Measurements from ENCODE around the gene TANC1.
A peak's percentile ranks its signal among the peaks of the same experiment; 100 is the strongest.

Gene TANC1

GRCh38 chr2:158994920-158995676 is 26.7 kb downstream of the TANC1 start:
- peak; percentile 49 for DNase-seq (ENCODE audit: low read depth)

GRCh38 chr2:158995677-158996049 is 27.2 kb downstream of the TANC1 start:
- no peak for DNase-seq (ENCODE audit: low read depth)

- DNase-seq (ENCODE audit: low read depth), result no peak
Observed at GRCh38 chr2:158996378-158996993, 28.0 kb downstream of the TANC1 start.

GRCh38 chr2:158997037-158997790 is 28.8 kb downstream of the TANC1 start:
- no peak for DNase-seq (ENCODE audit: low read depth)

- peak; percentile 72 for DNase-seq (ENCODE audit: low read depth)
Observed at GRCh38 chr2:158998551-158999248, 30.3 kb downstream of the TANC1 start.

- DNase-seq (ENCODE audit: low read depth), result peak; percentile 78
Observed at GRCh38 chr2:158999458-158999857, 31.0 kb downstream of the TANC1 start.

GRCh38 chr2:159000072-159000471 is 31.6 kb downstream of the TANC1 start:
- no peak for DNase-seq (ENCODE audit: low read depth)

- peak; percentile 52 for DNase-seq (ENCODE audit: low read depth)
Observed at GRCh38 chr2:159002462-159003111, 34.1 kb downstream of the TANC1 start.

GRCh38 chr2:159003555-159003954 is 35.1 kb downstream of the TANC1 start:
- no peak for DNase-seq (ENCODE audit: low read depth)

GRCh38 chr2:159004849-159005248 is 36.4 kb downstream of the TANC1 start:
- no peak for DNase-seq (ENCODE audit: low read depth)

- DNase-seq (ENCODE audit: low read depth), result peak; percentile 54
Observed at GRCh38 chr2:159009940-159010339, 41.5 kb downstream of the TANC1 start.

GRCh38 chr2:159010340-159010739 is 41.9 kb downstream of the TANC1 start:
- peak; percentile 80 for DNase-seq (ENCODE audit: low read depth)

- DNase-seq (ENCODE audit: low read depth), result peak; percentile 62
Observed at GRCh38 chr2:159010963-159011362, 42.5 kb downstream of the TANC1 start.

- DNase-seq (ENCODE audit: low read depth), result no peak
Observed at GRCh38 chr2:159012142-159012541, 43.7 kb downstream of the TANC1 start.

GRCh38 chr2:159013103-159013502 is 44.7 kb downstream of the TANC1 start:
- no peak for DNase-seq (ENCODE audit: low read depth)

- DNase-seq (ENCODE audit: low read depth), result no peak
Observed at GRCh38 chr2:159015174-159015573, 46.7 kb downstream of the TANC1 start.

- no peak for DNase-seq (ENCODE audit: low read depth)
Observed at GRCh38 chr2:159015823-159016222, 47.4 kb downstream of the TANC1 start.

GRCh38 chr2:159017837-159018236 is 49.4 kb downstream of the TANC1 start:
- DNase-seq (ENCODE audit: low read depth), result no peak

GRCh38 chr2:159019021-159019420 is 50.6 kb downstream of the TANC1 start:
- no peak for DNase-seq (ENCODE audit: low read depth)

- DNase-seq (ENCODE audit: low read depth), result no peak
Observed at GRCh38 chr2:159022019-159022418, 53.6 kb downstream of the TANC1 start.

GRCh38 chr2:159026170-159026569 is 57.7 kb downstream of the TANC1 start:
- DNase-seq (ENCODE audit: low read depth), result no peak

- DNase-seq (ENCODE audit: low read depth), result no peak
Observed at GRCh38 chr2:159028776-159029175, 60.3 kb downstream of the TANC1 start.
